ENCODE results near the gene OST4.

Gene OST4

DNA sequence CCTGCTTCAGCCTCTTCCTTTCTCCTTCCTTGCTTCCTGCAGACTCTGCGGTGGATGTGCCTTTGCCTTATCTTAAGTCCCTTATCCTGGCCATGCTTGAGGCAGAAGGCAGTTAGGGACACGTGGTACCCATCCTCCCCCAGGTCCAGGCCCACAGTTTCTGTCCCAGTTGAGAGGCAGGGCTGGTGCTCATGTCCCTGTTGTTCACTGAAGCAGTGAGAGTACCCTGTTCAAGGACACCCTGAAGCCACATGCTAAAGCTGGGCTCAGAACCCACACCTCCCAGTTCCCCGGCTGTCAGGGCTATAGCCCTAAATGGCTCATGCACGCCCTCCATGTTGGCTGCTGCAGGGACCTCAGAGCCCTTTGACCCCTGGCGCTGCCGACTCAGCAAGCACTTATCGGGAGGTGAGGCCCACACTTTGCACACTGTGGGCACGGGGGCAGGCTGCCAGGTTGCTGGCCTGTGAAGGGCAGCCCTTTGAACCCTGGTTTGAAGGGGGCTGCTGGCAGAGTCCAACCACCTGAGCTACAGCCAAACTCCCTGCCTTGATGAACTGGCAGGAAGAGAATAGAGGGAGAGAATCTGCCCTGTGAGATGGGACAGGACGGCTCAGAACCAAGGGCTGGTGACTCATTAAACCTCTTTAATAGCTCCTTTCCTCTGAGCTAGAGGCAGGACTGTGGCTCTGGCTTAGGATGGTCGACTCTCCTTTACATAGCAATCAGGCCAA lies 21.4 kb upstream of the OST4 start:
- DNase-seq (ENCODE audit: low read depth) = no peak

DNA sequence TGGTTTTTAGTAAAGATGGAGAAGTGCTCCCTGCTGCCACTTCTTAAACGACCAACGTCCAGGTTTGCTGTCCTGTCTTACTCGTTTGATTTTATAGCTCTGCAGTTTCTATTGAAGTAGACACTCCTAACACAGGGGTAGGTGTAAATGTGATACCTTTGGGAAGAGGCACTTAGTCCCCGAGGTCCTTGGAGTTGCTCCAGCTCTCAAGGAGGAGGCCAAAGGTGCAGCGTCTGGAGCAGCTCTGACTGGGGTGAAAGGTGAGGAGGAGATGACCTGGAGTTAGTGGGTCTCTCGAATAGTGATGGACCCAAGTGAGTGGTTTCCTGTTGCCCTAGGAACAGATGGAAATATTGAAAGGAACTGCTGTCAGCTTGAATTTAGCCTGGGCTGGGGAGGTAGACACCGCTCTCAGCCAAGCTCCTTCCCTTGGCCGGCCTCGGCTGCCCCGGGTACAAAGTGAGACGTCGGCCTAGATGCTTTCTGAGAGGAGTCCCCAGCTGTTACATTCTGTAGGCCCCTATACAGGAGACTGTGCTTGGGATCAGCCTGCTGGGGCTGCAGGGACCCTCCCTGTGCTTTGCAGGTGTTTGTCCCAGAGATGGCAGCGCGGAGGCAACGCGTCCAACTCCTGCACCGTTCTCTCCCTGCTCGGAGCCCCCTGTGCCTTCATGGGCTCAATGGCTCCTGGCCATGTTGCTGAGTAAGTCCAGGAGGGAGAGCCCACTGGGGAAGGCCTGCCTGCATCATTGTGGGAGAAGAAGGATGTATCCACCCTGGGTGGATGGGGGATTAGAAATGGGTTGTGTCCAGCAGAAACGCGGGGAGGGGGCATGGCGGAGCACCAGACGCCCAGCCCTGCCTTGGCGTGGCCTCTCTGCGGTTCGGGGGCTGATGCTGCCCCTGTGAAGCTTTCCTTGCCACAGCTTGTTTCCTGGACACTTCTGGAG lies 20.6 kb upstream of the OST4 start:
- no peak for DNase-seq (ENCODE audit: low read depth)

DNA sequence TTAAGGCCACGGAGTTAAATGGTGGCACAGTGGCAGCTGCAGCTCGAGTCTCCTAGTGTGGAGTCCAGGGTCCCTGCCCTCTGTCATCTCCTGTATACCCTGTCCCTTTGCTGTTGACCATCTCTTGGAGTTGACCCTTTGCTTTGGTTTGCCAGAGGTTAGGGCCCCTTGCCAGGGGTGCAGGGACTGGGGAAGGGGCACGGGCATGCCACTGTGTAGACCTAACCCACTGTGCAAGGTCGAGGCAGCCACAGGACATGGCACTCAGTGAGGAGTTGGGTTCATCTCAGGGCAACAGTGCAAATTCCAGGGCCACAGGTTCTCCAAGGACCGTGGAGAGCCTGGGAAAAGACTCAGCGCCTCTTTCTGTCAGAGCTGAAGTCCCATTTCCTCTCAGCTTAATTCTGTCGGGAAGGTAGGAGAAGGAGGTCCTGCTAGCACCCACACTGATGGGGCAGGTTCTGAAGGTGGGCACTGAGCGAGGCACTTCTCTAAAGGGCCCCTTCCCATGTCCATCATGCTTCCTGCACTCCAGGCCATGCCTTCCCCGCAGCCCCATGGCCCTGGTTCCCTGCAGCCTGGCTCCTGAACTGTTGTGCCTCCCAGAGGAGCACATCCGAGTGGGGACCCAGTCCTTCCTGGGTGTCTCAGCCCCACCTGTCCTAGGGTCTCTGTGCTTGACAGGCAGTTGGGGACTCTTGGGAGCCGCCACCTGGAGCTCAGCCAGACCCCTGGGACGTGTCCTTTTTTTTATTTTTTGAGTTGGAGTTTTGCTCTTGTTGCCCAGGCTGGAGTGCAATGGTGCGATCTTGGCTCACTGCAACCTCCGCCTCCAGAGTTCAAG lies 17.9 kb upstream of the OST4 start:
- no peak for DNase-seq (ENCODE audit: low read depth)

DNA sequence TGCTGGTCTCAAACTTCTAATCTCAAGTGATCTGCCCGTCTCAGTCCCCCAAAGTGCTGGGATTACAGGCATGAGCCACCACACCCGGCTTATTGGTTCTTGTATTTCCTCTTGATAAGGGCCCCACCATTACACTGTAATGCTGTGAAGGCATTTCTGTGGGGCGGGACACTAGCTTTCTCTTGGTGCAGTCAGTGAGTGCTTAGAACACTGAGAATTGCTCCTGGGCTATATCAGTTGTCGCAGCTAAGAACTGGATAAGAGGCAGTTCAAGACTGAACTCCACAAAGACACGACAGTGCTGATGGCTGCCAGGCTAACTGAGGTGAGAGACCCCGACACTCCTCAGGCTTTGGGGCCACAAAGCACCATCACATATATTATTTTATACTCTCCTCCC lies 17.2 kb upstream of the OST4 start:
- no peak for DNase-seq (ENCODE audit: low read depth)

DNA sequence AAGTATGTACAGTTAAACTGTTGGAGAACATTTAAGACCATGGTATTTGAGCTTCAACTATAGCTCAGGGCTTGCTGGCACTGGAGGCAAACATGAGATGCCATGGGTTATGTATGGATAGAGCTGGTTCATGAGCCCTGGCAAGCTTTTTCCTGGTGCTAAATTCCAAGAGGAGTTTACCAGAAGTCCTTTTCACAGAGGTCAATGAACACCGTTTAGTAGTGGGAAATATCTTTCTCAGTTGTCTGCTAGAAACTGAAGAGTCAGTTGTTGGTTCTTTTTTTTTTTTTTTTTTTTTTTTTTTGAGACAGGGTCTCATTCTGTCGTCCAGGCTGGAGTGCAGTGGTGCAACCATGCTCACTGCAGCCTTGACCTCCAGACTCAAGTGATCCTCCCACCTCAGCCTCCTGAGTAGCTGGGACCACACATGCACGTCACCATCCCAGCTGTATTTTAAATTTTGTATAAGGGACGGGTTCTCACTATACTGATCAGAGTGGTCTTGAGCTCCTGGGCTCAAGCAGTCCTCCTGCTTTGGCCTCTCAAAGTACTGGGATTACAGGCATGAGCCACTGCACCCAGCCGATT lies 16.5 kb upstream of the OST4 start:
- no peak for DNase-seq (ENCODE audit: low read depth)

DNA sequence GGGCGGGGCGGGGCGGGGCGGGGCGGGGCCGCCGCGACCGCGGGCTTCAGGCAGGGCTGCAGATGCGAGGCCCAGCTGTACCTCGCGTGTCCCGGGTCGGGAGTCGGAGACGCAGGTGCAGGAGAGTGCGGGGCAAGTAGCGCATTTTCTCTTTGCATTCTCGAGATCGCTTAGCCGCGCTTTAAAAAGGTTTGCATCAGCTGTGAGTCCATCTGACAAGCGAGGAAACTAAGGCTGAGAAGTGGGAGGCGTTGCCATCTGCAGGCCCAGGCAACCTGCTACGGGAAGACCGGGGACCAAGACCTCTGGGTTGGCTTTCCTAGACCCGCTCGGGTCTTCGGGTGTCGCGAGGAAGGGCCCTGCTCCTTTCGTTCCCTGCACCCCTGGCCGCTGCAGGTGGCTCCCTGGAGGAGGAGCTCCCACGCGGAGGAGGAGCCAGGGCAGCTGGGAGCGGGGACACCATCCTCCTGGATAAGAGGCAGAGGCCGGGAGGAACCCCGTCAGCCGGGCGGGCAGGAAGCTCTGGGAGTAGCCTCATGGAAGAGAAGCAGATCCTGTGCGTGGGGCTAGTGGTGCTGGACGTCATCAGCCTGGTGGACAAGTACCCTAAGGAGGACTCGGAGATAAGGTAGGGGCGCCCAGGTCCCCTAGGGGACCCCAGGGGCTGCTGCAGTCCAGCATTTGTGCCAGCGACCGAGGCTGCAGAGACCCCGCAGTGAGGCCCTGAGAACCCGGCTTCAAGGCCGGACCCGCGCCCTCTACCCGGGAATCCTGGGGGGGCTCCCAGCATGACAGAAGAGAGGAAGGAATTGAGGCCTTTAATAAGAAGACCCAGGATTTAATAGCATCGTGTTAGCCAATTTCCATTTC lies 15.5 kb upstream of the OST4 start, which contains the start of gene KHK:
Gene KHK (plus strand): TSS at position 49 of the 870 bp plus-strand sequence. CDS start 488 bp downstream, at position 537.
- peak; percentile 5 for DNase-seq (ENCODE audit: low read depth)

DNA sequence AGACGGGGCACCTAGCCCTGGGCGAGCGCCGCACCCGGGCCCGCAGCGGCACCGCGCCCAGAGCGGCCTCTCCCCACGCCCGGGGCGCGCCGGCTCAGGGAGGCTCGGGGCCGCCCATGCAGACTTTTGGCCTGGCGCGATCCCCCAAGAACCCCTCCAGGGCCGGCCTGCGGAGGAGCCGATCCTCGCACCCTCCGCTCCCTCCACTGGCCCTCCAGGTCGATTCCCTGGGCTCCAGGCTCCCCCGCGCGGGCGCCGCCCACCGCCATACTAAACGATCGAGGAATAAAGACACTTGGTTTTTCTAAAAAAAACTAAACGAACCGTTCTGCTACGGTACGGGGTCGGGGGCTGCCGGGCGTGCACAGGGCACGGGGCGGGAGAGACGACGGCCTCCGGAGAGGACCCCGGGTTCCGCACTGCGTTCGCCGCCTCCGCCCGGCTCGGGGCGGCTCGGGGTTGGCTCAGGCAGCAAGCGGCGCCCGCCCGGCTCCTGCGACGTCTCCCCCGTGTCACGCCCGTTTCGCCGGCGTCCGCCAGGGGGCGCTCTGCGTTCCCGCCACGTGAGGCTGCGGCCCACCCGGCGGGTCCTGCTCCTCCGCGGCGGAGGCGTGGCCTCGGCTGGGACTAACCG lies 14.8 kb upstream of the OST4 start:
- DNase-seq (ENCODE audit: low read depth) = peak; percentile 77

DNA sequence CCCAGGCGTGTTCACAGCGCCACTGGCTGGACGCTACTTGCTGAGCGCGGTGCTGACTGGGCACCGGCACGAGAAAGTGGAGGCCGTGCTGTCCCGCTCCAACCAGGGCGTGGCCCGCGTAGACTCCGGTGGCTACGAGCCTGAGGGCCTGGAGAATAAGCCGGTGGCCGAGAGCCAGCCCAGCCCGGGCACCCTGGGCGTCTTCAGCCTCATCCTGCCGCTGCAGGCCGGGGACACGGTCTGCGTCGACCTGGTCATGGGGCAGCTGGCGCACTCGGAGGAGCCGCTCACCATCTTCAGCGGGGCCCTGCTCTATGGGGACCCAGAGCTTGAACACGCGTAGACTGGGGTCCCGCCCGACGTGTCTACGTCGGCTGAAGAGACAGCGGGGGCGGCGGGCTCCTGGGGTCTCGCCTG lies 14.2 kb upstream of the OST4 start:
- DNase-seq (ENCODE audit: low read depth) = peak; percentile 41

DNA sequence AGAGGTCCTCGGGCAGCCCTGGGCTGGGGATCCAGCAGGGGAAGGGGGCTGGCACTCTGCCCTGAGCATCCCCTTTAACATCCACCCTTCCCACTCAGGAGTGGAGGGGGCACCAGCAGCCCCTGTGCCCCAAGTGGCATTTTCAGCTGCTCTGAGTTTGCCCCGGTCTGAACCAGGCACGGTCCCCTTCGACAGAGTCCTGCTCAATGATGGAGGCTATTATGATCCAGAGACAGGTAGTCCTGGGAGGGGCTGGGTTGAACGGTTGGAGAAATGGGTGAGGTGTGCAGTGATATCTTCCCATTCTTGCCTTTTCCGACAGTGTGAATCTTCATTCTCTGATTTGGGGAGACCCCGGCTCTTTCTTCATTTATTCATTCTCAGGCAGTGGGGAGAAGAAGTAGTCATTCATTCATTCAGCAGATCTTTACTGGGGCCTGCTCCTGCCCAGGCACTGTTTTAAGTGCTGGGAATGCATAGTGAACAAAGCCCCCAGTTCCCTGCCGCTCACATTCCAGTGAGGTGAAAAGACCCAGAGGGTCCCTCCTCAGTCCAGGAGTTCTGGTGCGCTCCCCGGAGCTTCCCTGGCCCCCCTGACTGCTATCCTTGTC lies 13.7 kb upstream of the OST4 start:
- no peak for DNase-seq (ENCODE audit: low read depth)

DNA sequence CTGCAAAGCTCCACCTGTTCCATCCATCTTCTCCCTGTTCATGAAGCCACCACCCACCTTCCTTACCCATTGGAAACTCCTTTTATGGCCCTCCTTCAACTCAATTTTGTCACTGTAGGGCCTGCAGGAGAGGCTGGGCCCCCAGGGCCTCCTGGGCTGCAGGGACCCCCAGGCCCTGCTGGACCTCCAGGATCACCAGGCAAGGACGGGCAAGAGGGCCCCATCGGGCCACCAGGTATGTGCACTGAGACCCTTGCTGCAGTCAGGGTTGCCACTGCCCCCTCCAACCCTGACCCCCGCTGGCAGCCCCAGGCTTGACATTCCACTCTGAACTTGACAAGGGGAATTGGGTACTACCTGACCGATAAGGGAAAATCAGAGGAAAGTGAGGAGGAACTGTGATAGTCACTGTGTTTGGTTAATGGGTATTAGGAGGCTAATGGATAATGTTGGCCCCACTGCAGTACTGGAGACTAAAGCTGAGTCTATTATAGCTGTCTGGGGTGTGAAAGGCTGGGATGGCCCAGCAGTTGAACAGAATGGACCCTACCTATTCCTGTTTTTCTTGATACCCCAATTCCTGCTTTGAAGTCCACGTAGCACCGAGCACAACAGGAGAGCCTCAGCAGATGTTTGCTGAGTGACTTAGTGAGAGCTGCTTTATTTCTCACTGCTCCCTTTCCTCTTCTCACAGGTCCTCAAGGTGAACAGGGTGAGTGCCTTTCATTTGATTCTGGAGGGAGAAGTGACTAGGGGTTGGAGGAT lies 13.0 kb upstream of the OST4 start:
- no peak for DNase-seq (ENCODE audit: low read depth)

DNA sequence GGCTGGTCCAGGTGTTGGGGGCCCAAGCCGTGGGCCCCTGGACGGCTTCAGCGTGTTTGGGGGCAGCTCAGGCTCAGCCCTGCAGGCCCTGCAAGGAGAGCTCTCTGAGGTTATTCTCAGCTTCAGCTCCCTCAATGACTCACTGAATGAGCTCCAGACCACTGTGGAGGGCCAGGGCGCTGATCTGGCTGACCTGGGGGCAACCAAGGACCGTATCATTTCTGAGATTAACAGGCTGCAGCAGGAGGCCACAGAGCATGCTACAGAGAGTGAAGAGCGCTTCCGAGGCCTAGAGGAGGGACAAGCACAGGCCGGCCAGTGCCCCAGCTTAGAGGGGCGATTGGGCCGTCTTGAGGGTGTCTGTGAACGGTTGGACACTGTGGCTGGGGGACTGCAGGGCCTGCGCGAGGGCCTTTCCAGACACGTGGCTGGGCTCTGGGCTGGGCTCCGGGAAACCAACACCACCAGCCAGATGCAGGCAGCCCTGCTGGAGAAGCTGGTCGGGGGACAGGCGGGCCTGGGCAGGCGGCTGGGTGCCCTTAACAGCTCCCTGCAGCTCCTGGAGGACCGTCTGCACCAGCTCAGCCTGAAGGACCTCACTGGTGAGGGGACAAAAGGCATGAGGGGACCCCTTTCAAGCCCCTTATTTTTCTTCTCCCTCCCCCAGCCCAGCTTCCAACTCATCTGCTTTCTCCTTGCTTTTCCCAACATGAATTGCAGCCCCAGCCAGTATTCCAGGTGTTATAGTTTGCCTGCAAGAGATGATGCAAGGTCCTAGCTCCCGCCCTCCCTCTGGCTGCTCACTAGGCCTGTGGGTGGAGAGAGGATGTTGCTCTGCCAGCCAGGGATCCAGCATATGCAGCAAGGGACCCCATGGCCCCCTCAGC lies 12.2 kb upstream of the OST4 start:
- DNase-seq (ENCODE audit: low read depth) = no peak

DNA sequence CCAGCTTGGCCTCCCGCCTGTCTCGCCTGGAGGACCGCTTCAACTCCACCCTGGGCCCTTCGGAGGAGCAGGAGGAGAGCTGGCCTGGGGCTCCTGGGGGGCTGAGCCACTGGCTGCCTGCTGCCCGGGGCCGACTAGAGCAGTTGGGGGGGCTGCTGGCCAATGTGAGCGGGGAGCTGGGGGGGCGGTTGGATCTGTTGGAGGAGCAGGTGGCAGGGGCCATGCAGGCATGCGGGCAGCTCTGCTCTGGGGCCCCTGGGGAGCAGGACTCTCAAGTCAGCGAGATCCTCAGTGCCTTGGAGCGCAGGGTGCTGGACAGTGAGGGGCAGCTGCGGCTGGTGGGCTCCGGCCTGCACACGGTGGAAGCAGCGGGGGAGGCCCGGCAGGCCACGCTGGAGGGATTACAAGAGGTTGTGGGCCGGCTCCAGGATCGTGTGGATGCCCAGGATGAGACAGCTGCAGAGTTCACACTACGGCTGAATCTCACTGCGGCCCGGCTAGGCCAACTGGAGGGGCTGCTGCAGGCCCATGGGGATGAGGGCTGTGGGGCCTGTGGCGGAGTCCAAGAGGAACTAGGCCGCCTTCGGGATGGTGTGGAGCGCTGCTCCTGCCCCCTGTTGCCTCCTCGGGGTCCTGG lies 11.4 kb upstream of the OST4 start:
- DNase-seq (ENCODE audit: low read depth) = no peak

DNA sequence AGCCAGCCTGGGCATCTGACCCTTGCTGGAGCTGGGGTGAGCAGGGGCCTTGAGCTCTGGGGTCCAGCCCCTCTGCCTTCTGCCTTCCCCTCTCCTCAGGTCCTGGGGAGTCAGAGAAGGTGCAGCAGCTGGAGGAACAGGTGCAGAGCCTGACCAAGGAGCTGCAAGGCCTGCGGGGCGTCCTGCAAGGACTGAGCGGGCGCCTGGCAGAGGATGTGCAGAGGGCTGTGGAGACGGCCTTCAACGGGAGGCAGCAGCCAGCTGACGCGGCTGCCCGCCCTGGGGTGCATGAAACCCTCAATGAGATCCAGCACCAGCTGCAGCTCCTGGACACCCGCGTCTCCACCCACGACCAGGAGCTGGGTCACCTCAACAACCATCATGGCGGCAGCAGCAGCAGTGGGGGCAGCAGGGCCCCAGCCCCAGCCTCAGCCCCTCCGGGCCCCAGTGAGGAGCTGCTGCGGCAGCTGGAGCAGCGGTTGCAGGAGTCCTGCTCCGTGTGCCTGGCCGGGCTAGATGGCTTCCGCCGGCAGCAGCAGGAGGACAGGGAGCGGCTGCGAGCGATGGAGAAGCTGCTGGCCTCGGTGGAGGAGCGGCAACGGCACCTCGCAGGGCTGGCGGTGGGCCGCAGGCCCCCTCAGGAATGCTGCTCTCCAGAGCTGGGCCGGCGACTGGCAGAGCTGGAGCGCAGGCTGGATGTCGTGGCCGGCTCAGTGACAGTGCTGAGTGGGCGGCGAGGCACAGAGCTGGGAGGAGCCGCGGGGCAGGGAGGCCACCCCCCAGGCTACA lies 10.7 kb upstream of the OST4 start:
- no peak for DNase-seq (ENCODE audit: low read depth)

DNA sequence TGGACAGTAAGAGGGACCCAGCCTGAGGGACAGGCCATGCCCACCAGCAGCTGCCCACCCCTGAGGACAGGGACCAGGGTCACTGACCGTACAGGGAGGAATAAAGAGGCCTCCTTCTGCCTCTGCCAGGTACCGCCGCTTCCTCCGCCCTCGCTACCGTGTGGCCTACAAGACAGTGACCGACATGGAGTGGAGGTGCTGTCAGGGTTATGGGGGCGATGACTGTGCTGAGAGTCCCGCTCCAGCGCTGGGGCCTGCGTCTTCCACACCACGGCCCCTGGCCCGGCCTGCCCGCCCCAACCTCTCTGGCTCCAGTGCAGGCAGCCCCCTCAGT lies 9.1 kb upstream of the OST4 start:
- no peak for DNase-seq (ENCODE audit: low read depth)

DNA sequence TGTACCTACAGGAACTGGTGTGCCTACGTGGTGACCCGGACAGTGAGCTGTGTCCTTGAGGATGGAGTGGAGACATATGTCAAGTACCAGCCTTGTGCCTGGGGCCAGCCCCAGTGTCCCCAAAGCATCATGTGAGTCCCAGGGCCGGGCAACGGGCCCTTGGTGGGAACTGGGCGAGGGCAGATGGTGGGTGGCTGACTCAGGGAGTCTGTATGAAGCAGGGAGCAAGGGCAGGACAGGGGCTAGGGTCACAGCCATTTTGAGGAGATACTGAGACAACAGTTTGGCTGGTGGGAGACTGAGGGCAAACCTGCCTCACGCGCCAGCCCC lies 8.7 kb upstream of the OST4 start:
- no peak for DNase-seq (ENCODE audit: low read depth)

DNA sequence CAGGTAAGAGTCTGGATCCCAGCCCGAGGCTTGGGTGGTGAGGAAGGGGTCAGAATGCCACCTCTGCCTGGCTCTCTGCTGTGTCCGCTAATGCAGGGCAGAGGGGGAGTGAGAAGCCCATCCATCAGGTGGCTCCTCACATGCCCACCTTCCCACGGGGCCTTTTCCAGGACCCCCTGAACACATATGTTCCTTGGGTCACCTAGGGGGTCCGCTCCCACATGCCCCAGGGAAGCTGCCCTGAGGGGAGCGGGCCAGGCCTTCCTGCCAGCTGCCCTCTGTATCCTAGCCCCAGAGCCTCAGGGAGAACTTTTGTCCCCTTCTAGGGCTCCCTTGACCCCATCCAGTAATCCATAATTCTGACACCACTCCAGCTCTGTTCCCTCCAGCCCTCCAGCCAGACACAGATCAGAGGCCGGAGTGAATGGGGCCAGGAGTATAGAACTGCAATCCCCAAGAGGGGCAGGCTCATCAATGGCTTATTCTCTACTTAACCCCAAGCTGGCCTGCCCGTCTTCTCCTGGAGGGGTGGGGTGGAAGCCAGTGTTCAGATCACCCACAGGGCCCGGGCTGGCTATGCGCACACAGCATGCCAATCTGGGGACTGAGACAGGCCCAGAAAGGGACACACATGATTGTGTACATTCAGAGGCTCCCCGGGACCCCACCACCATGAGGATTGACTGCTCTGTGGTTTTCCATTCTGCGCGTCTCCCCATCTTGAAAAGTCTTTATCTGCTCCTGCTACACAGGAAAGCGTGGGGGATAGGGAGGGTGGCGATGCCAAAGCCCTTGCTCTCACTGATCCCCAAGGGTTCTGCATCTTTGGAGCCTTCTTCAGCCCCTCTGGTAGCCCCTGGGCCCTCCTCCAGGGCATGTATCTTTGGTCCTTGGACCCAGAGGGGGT lies 8.0 kb upstream of the OST4 start:
- DNase-seq (ENCODE audit: low read depth) = no peak
